Motor neuron (in vitro differentiated cells): ENCODE results near the gene TRIM38. TPM values are rescaled to one million over a fixed set of nuclear protein-coding genes. Genes with fewer than 3 reads are reported as not detected.
A peak's percentile ranks its signal among the peaks of the same experiment; 100 is the strongest.
"Not testable (repeated sequence)": the region's sequence is repeated elsewhere in the genome, so short reads cannot be mapped to it uniquely, and the experiment has no call there.

ENCODE experiments used
- ATAC-seq, 8 experiments: fragments of 200-7000 bp; cut with Tn5 transposase; replicated peaks in 6 of 8; 2 replicates each; pipeline ENCODE4 v1.8.0; 2021; ENCODE audit warnings: mild to moderate bottlenecking in 8 of 8, moderate library complexity in 8 of 8
- H3K27ac ChIP-seq, 2 donors: fragments of 250-450 bp; sonication (Bioruptor Pico); 2 replicates each; pipeline ENCODE4 v1.9.0; 2021; ENCODE audit warnings: antibody characterized with exemption in 2 of 2, mild to moderate bottlenecking in 2 of 2, moderate library complexity in 1 of 2
- H3K4me1 ChIP-seq, 2 donors: fragments of 250-450 bp; sonication (Bioruptor Pico); replicated peaks in 1 of 2; 2 replicates each; pipeline ENCODE4 v1.6.1; 2021; ENCODE audit warnings: antibody characterized with exemption in 2 of 2, mild to moderate bottlenecking in 2 of 2, moderate library complexity in 1 of 2
- H3K4me3 ChIP-seq, 5 donors: fragments of 250-450 bp; sonication (Bioruptor Pico); 2 replicates each; pipeline ENCODE4 v1.9.0; 2021; ENCODE audit warnings: antibody characterized with exemption in 5 of 5, mild to moderate bottlenecking in 5 of 5, moderate library complexity in 4 of 5
- WGBS, 10 experiments: fragments of 450-650 bp; shearing (Covaris generic); methylation state at CpG; one replicate each; pipeline ENCODE4 v1.0.0; 2022; 5-methylcytosine and 5-hydroxymethylcytosine counted together
- in situ Hi-C, 9 experiments: fragments of 400-800 bp; cut with MboI; loops; one replicate each; pipeline ENCODE4 v1.15.0; 2021; ENCODE audit warnings: low sequenced_read_pairs in 9 of 9, low pct_unique_long_range_greater_than_20kb in 2 of 9; ENCODE audit not compliant: unreplicated experiment in 9 of 9
- total RNA-seq, 8 experiments: library from RNA; unstranded; fragments of 300-600 nt; gene quantifications; 2 replicates each; pipeline versions ENCODE4 v1.2.3 to v1.2.4, GENCODE V29; 2022

The TRIM38 gene
- total RNA-seq, 8 experiments from 2014 or later = 0.05 to 24.1 (median 1.5) TPM

GRCh38 chr6:25984265-25984664, 21.7 kb downstream of the TRIM38 start:
- in situ Hi-C loops = no loop called here
- WGBS, 10 experiments = 63 to 100% (median 82%) methylated on average over 1 to 2 of the region's 2 CpGs; no CpG with 5 or more reads in 3 of the 10 experiments
- Histone ChIP-seq H3K4me1 (no peaks in the 10 kb centered on the region), H3K4me3 (no peak overlapping the region), H3K27ac (no peak overlapping the region)
- no peak for ATAC-seq

GRCh38 chr6:25987845-25988244, 25.2 kb downstream of the TRIM38 start:
- Histone ChIP-seq H3K4me3 (no peak overlapping the region), H3K27ac (no peak overlapping the region), H3K4me1 (peaks cover 6 to 7% of the 10 kb centered on the region in 2 donors)
- no peak for ATAC-seq
- in situ Hi-C loops = no loop called here
- 53 to 90% (median 78%) methylated on average over 2 to 9 of the region's 9 CpGs; no CpG with 5 or more reads in 2 of the 10 experiments for WGBS, 10 experiments

- ATAC-seq = no peak
- H3K27ac ChIP-seq = no peak overlapping the region
- peaks cover 6 to 7% of the 10 kb centered on the region in 2 donors for H3K4me1 ChIP-seq
- H3K4me3 ChIP-seq = no peak overlapping the region
- in situ Hi-C loops = no loop called here
- WGBS, 10 experiments = 75 to 100% (median 98%) methylated on average over 1 to 2 of the region's 2 CpGs
These were observed 27.7 kb downstream of the TRIM38 start for GRCh38 chr6:25990172-25990873.

- 0 to 80% (median 8%) methylated on average over 1 to 14 of the region's 30 CpGs; no CpG with 5 or more reads in 1 of the 10 experiments for WGBS, 10 experiments
- in situ Hi-C loops = no loop called here
- H3K4me3 ChIP-seq = peak overlapping the region; percentile 36 to 48 (median 39)
- peak overlapping the region; percentile 8 to 50 for H3K27ac ChIP-seq
- H3K4me1 ChIP-seq = peaks cover 6 to 7% of the 10 kb centered on the region in 2 donors
- ATAC-seq = peak; percentile 60 to 72 (median 62)
These were observed 29.3 kb downstream of the TRIM38 start for GRCh38 chr6:25991785-25992412.

GRCh38 chr6:25992413-25993340, 30.1 kb downstream of the TRIM38 start:
- Histone ChIP-seq H3K4me3 (peak overlapping the region; percentile 36 to 48 (median 39)), H3K4me1 (peaks cover 6 to 7% of the 10 kb centered on the region in 2 donors), H3K27ac (peak overlapping the region in 1 of 2 donors; percentile 50)
- peak; percentile 75 to 97 (median 94) for ATAC-seq
- in situ Hi-C loops = no loop called here
- 2 to 80% (median 32%) methylated on average over 1 to 16 of the region's 52 CpGs for WGBS, 10 experiments

- H3K4me3 ChIP-seq = peak overlapping the region in 1 of 5 donors; percentile 48
- WGBS, 10 experiments = 42 to 84% (median 67%) methylated on average over 2 to 7 of the region's 7 CpGs; no CpG with 5 or more reads in 1 of the 10 experiments
- H3K27ac ChIP-seq, H3K4me1 ChIP-seq, in situ Hi-C loops, ATAC-seq: not testable (repeated sequence)
These were observed 30.7 kb downstream of the TRIM38 start for GRCh38 chr6:25993341-25993684.

- in situ Hi-C loops = no loop called here
- H3K4me3 ChIP-seq = no peak overlapping the region
- peak in 2 of 8 experiments; percentile 2 to 5 for ATAC-seq
- WGBS, 10 experiments = 85 to 100% (median 100%) methylated on average over 1 of the region's 1 CpG; no CpG with 5 or more reads in 1 of the 10 experiments
- H3K4me1 ChIP-seq = peaks cover 6 to 7% of the 10 kb centered on the region in 2 donors
- H3K27ac ChIP-seq = no peak overlapping the region
These were observed 32.9 kb downstream of the TRIM38 start for GRCh38 chr6:25995507-25995906.

GRCh38 chr6:25997921-25998320, 35.3 kb downstream of the TRIM38 start:
- no peaks in the 10 kb centered on the region for H3K4me1 ChIP-seq
- no peak for ATAC-seq
- in situ Hi-C loops = no loop called here
- whole genome bisulfite sequencing, 10 experiments = 88 to 100% (median 100%) methylated on average over 1 to 3 of the region's 3 CpGs; no CpG with 5 or more reads in 4 of the 10 experiments
- no peak overlapping the region for H3K27ac ChIP-seq
- no peak overlapping the region for H3K4me3 ChIP-seq

GRCh38 chr6:25998379-25998778, 35.8 kb downstream of the TRIM38 start:
- ATAC-seq = no peak
- no peaks in the 10 kb centered on the region for H3K4me1 ChIP-seq
- no peak overlapping the region for H3K4me3 ChIP-seq
- no peak overlapping the region for H3K27ac ChIP-seq
- in situ Hi-C loops = no loop called here

GRCh38 chr6:25999225-25999624, 36.6 kb downstream of the TRIM38 start:
- H3K27ac ChIP-seq, H3K4me3 ChIP-seq, ATAC-seq, H3K4me1 ChIP-seq, in situ Hi-C loops: not testable (repeated sequence)
- 0 to 33% (median 0%) methylated on average over 1 of the region's 2 CpGs; no CpG with 5 or more reads in 7 of the 10 experiments for WGBS, 10 experiments

GRCh38 chr6:26000366-26001144, 38.0 kb downstream of the TRIM38 start:
- Histone ChIP-seq H3K4me1 (no peaks in the 10 kb centered on the region), H3K4me3 (no peak overlapping the region), H3K27ac (no peak overlapping the region)
- in situ Hi-C loops = no loop called here
- peak in 3 of 8 experiments; percentile 47 to 65 (median 60) for ATAC-seq
- WGBS, 10 experiments = 73 to 100% (median 90%) methylated on average over 1 to 8 of the region's 9 CpGs; no CpG with 5 or more reads in 3 of the 10 experiments

- Histone ChIP-seq H3K4me1 (no peaks in the 10 kb centered on the region), H3K4me3 (no peak overlapping the region), H3K27ac (no peak overlapping the region)
- in situ Hi-C loops = no loop called here
- WGBS, 10 experiments = 0 to 23% (median 8%) methylated on average over 1 to 3 of the region's 3 CpGs
- peak in 5 of 8 experiments; percentile 41 to 87 (median 61) for ATAC-seq
These were observed 40.6 kb downstream of the TRIM38 start for GRCh38 chr6:26003102-26003694.
